ENCODE results near the gene GNAL. TPM values are rescaled to one million over a fixed set of nuclear protein-coding genes. Genes with fewer than 3 reads are reported as not detected.

Gene GNAL
- total and polyA plus RNA-seq, 2 experiments from 2014 or later: 7.5 to 21.6 TPM

- Mint-ChIP-seq H3K27me3 (ENCODE audit: insufficient read depth, low read depth, poor library complexity) (peaks cover 10% of the 10 kb centered on the region), H3K4me1 (no peaks in the 10 kb centered on the region), H3K36me3 (ENCODE audit: low read depth) (no peaks in the 10 kb centered on the region; the same call in 2 of the 3 replicates), H3K9me3 (no peaks in the 10 kb centered on the region; the same call in 2 of the 3 replicates), H3K4me3 (peak overlapping the region; percentile 37; the same call in 2 of the 3 replicates), H3K27ac (no peak overlapping the region)
- peak; percentile 97 for ATAC-seq
- Histone ChIP-seq H3K27me3 (ENCODE audit: insufficient read depth) (no peaks in the 10 kb centered on the region), H3K4me2 (0 out of 2 replicates have a peak overlapping the region, but pooled peaks have one; percentile 21), H3F3A (replicated peaks; ENCODE audit: low read depth) (no peaks in the 10 kb centered on the region), H3K4me1 (ENCODE audit: insufficient read depth) (no peaks in the 10 kb centered on the region), H3K27ac (ENCODE audit: low read depth) (no peak overlapping the region), H3K36me3 (ENCODE audit: insufficient read depth) (no peaks in the 10 kb centered on the region), H3K4me3 (no peak overlapping the region), H3K9me2 (ENCODE audit: insufficient read depth) (no peaks in the 10 kb centered on the region), H2AFZ (peak overlapping the region; percentile 48), H3K79me2 (replicated peaks; ENCODE audit: insufficient read depth) (no peaks in the 10 kb centered on the region), H4K20me1 (replicated peaks; ENCODE audit: insufficient read depth) (no peaks in the 10 kb centered on the region)
- DNase-seq (ENCODE audit: low spot score): peak; percentile 77
- no peak for TF ChIP-seq NANOG (IDR thresholded peaks at IDR 0.05; ENCODE audit: borderline replicate concordance)
- TF ChIP-seq CTCF (conservative IDR thresholded peaks at IDR 0.05; ENCODE audit: low read depth in 2 of 2): peak; percentile 88 to 93
These were observed 34.1 kb upstream of the GNAL start for GRCh38 chr18:11654736-11655605.

DNA sequence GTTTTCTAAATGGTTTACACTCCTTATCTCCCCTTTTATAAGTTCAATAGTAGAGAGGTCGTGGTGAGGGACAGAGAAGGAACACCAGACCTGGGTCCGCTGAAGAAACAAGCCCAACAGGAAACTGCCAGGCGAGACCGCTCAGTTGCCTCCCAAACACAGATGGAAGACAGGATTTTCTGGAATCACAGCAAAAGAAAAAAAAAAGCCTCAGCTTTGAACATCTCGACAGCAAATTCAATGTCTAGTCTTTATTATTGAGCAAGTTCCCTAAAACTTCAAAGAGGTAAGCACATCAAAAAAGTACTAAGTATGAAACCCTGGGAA is 33.5 kb upstream of the GNAL start:
- H4K20me1 ChIP-seq (replicated peaks; ENCODE audit: insufficient read depth): no peaks in the 10 kb centered on the region
- Mint-ChIP-seq H3K27me3 (ENCODE audit: insufficient read depth, low read depth, poor library complexity) (peaks cover 10% of the 10 kb centered on the region), H3K4me1 (no peaks in the 10 kb centered on the region), H3K4me3 (peak overlapping the region; percentile 37; the same call in 2 of the 3 replicates), H3K9me3 (no peaks in the 10 kb centered on the region), H3K36me3 (ENCODE audit: low read depth) (no peaks in the 10 kb centered on the region; the same call in 2 of the 3 replicates), H3K27ac (no peak overlapping the region)
- H3K4me3 ChIP-seq: no peak overlapping the region
- H3K4me2 ChIP-seq: 0 out of 2 replicates have a peak overlapping the region, but pooled peaks have one; percentile 21
- H3K79me2 ChIP-seq (replicated peaks; ENCODE audit: insufficient read depth): no peaks in the 10 kb centered on the region
- H3K27me3 ChIP-seq (ENCODE audit: insufficient read depth): no peaks in the 10 kb centered on the region
- ATAC-seq: peak; percentile 61
- no peaks in the 10 kb centered on the region for H3F3A ChIP-seq (replicated peaks; ENCODE audit: low read depth)
- no peaks in the 10 kb centered on the region for H3K4me1 ChIP-seq (ENCODE audit: insufficient read depth)
- no peak for DNase-seq (ENCODE audit: low spot score)
- H3K36me3 ChIP-seq (ENCODE audit: insufficient read depth): no peaks in the 10 kb centered on the region
- H3K27ac ChIP-seq (ENCODE audit: low read depth): no peak overlapping the region
- peak overlapping the region; percentile 48; the same call in 1 of the 2 replicates for H2AFZ ChIP-seq
- no peaks in the 10 kb centered on the region for H3K9me2 ChIP-seq (ENCODE audit: insufficient read depth)
- peak in 1 of 2 experiments; percentile 8; a peak in 1 of 4 replicates for TF ChIP-seq CTCF (conservative IDR thresholded peaks at IDR 0.05; ENCODE audit: low read depth in 2 of 2)
- TF ChIP-seq JUNB (IDR thresholded peaks at IDR 0.05; ENCODE audit: unreplicated experiment): no peak

DNA sequence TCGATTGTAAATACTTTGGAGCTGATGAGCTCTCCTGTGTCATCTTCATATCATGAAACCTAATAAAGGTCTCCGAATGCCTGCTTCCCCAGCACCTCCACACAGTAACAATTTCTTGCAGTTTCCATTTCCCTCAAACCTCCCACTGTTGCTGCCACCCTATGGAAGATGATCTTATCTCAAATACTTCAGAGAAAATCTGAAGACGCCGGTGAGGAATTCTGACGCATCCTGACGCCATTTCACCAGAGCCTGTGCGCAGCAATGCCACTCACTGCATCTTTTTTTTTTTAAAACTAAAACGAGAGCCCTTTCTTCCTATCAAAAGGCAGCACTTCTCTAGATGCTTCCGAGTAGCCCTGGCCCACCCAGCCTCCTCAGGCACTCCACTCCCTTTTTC is 31.9 kb upstream of the GNAL start:
- H3K36me3 Mint-ChIP-seq (ENCODE audit: low read depth): no peaks in the 10 kb centered on the region; the same call in 2 of the 3 replicates
- ATAC-seq: no peak
- TF ChIP-seq EZH2 (IDR thresholded peaks at IDR 0.05; ENCODE audit: low read depth, unreplicated experiment) (no peak), POLR2AphosphoS5 (IDR thresholded peaks at IDR 0.05; ENCODE audit: low read depth) (no peak), CREB1 (CRISPR knock-in tag; IDR thresholded peaks at IDR 0.05; ENCODE audit: low read depth) (no peak)

More for the DNA sequence above, 31.9 kb upstream of the GNAL start:
- Histone ChIP-seq H3K27ac (ENCODE audit: low read depth) (no peak overlapping the region), H3K4me3 (no peak overlapping the region), H3F3A (replicated peaks; ENCODE audit: low read depth) (no peaks in the 10 kb centered on the region), H2AFZ (no peak overlapping the region), H3K27me3 (ENCODE audit: insufficient read depth) (no peaks in the 10 kb centered on the region), H3K4me1 (ENCODE audit: insufficient read depth) (no peaks in the 10 kb centered on the region), H3K79me2 (replicated peaks; ENCODE audit: insufficient read depth) (no peaks in the 10 kb centered on the region), H3K4me2 (no peak overlapping the region), H3K36me3 (ENCODE audit: insufficient read depth) (no peaks in the 10 kb centered on the region), H3K9me2 (ENCODE audit: insufficient read depth) (no peaks in the 10 kb centered on the region), H4K20me1 (replicated peaks; ENCODE audit: insufficient read depth) (no peaks in the 10 kb centered on the region)
- DNase-seq (ENCODE audit: low spot score): no peak
- no peaks in the 10 kb centered on the region for H3K9me3 Mint-ChIP-seq
- peaks cover 10% of the 10 kb centered on the region for H3K27me3 Mint-ChIP-seq (ENCODE audit: insufficient read depth, low read depth, poor library complexity)
- no peak overlapping the region for H3K4me3 Mint-ChIP-seq
- H3K4me1 Mint-ChIP-seq: no peaks in the 10 kb centered on the region
- H3K27ac Mint-ChIP-seq: no peak overlapping the region

All from GM23338 (cell line).